GM18868 (cell line): ENCODE data around the gene TMEM207.

Experiments
- ATAC-seq: cut with Tn5 transposase; IDR thresholded peaks from one replicate; pipeline ENCODE4 v1.9.1; 2021; ENCODE audit warnings: mild to moderate bottlenecking, moderate library complexity; ENCODE audit not compliant: unreplicated experiment

The TMEM207 gene

DNA sequence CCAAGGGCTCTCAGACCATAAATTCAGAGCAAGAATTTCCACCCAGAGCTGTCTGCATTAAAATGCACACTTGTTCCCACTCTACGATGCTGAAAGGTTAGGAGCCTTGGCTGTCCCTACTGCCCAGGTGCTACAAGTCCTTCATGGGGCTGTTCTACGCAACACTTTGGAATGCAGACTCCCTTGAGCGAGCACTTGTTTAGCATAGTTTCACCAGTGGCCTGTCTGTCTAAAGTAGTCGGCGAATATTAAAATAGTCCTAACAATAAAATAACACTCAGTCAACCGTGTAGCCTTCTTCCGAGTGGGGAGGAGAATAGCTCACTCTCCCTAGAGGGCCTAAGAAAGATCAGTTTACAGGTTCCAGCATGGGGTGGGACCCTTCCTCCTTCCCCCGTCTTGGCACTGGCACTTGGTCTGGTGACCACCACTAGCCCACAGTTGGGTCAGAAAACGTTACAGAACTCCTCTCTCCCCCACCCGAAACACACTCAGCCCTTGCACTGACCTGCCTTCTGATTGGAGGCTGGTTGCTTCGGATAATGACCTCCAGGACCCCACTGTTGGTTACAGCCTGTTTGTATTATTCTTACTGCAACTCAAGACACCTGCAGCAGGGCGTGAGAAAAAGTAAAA lies 62.0 kb downstream of the TMEM207 start, which contains the start of gene CLDN16:
Gene CLDN16, plus strand, starts transcription at position 586 of the 636 bp plus-strand sequence. CDS start 167 bp downstream, outside the sequence.
- no peak for ATAC-seq

DNA sequence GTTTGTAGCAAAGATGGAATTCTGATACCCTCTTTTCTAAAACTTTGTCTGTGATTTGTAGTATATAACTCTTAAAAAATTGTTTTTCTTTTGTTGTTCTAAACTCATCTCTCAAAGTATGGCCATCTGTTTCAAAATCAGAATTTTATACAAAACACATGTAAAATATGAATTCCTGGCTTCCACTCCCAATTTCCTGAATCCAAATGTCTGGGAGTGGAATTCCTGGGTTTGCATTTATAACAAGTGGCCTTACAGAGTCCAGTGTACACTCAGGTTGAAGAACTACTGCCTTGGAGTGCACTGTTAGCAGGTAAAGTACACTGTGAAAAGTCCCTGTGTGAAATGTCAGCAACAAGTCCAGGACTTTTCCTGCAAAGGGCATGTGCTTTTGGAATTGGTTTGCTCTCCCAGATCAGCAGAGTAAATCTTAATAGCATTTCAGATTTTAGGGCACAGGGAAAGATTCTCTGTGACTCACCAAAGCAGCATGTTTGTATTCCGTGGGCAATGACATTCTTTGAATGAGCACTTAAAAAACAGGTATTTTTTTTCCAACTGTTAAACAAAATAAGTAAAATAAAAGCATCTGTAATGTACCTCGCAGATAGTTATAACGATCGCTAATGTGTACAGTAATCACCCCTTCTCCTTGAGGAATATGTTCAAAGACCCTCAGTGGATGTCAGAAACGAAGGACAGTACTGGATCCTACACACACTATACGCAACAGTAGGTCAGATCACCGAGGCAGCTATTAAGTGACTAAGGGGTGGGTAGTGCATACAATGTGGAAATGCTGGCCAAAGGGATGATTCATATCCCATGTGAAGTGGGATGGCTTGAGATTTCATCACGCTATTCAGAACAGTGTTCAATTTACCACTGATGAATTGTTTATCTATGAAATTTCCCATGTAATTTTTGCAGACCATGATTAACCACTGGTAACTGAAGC lies 63.7 kb downstream of the TMEM207 start:
- ATAC-seq = no peak

DNA sequence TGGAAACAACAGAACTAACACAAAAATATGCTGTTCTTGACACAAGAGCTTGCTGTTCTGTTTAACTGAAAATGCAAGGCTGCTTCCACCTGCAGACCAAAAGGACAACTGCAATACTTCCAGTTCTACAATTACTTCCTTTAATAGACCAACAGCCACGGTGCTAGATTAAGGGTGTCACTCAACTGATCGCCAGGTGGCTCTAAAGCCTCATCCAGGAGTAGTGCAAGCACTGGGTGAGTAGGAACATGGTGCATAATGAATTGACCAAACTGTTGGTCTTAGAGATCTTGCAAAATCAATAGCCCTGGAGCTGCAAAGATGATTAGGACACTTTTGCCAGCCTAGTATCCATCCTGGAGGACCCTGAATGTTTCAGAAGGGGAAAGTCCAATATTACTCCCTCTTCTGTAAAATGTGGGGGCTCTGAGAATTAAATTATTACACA lies 65.4 kb downstream of the TMEM207 start:
- peak; percentile 94 for ATAC-seq

DNA sequence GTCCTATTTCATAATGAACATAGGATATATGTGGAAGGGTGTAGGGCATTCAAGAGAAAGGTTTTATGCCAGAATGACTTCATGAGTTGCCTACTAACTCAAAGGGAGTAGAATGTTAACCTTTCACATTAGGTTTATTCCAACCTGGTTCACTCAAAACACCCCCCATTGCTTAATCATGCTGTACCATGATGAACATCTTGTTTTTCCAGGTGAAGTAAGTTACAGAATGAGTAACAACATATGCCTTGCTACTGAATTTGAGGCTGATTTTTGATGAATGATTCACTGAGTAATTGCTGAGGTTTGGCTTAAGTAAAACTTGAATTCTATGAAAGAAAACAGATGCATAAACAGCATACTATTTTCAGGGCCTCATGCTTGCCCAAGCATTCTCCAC lies 67.6 kb downstream of the TMEM207 start:
- ATAC-seq = no peak

DNA sequence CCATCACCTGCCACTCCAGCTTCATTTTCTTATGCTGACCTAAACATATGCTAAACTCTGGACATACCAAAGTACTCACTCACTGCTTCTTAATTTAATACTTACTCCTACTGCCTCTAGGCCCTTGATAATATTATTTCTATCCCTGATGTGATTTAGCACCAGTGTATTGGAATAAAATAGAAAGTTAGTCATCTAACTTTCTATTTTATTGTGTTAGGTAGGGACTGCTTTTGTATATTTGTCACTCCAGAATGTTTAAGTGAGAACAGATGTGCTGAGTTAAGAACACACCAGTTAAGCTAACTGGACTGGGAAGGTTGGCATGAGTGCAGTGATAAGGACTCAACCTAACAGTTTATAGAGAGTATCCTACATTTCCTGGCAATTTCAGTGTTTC lies 68.3 kb downstream of the TMEM207 start:
- ATAC-seq = no peak

DNA sequence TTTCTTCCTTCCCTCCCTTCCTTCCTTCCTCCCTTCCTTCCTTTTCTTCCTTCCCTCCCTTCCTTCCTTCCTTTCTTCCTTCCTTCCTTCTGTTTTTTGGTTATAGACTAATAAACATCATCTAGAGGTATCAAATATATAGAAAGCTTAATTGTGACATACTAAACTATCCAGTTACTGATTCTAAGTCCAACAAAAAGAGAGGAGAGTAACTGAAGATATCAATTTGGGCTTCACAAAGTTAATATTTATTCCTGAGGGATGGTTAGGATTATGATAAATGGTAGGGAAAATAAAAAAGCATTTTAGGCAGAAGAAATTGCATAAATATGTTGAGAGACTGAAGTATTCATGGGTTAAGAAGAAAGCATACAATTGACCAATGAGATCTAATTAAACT lies 69.5 kb downstream of the TMEM207 start:
- ATAC-seq = no peak
